HepG2 (cell line): ENCODE data around the gene ALK. TPM values are rescaled to one million over a fixed set of nuclear protein-coding genes. Genes with fewer than 3 reads are reported as not detected.

ENCODE experiments used
- ATAC-seq: fragments of 200-7000 bp; cut with Tn5 transposase; 3 replicates; pipeline ENCODE4 v1.9.1; 2020; ENCODE audit warnings: mild to moderate bottlenecking, moderate library complexity
- BruUV-seq: library from RNA; stranded (reverse); fragments of 400-500 nt; replicated peaks from 2 replicates; lab custom pipeline; 2021; lab: Mats Ljungman, UMichigan
- CTCF ChIA-PET: fragments of 300-600 bp; formaldehyde crosslinking; extraction: SDS; loops from one replicate; lab custom pipeline; 2021; ENCODE audit warnings: low total read pairs, inconsistent platforms, low intra/inter-chr PET ratio; lab: Yijun Ruan, JAX
- POLR2A ChIA-PET: fragments of 350-600 bp; sonication (Branson Sonifier 250); formaldehyde crosslinking; loops from one replicate; lab custom pipeline; 2020; ENCODE audit warnings: antibody characterized with exemption, inconsistent platforms; lab: Yijun Ruan, JAX
- DNase-seq: peaks from one replicate; pipeline ENCODE4 v3.0.0-alpha.2; 2015; ENCODE audit warnings: low spot score
- FAIRE-seq: peaks from 3 replicates; lab custom pipeline; 2011; peaks lifted over from hg19 to GRCh38; lab: Jason Lieb, UNC
- H2AFZ ChIP-seq: one replicate; pipeline ENCODE4 v1.6.1; 2011; ENCODE audit warnings: low read length, inconsistent platforms
- H3K27ac ChIP-seq: fragments of 300-600 bp; 3 replicates; pipeline ENCODE4 v1.8.0; 2011; ENCODE audit warnings: mixed run types, mild to moderate bottlenecking, mixed read lengths, low read length, inconsistent platforms; ENCODE audit not compliant: insufficient read depth; ENCODE audit errors: extremely low read length
- H3K27me3 ChIP-seq, 2 experiments: fragments of 200-600 bp in 1 of 2; 2 replicates in 1 of 2; 3 replicates in 1 of 2; pipeline versions ENCODE4 v1.6.0 to v1.8.0; 2011; ENCODE audit warnings: low read length in 2 of 2, mild to moderate bottlenecking in 2 of 2, moderate library complexity in 2 of 2, inconsistent platforms in 1 of 2; ENCODE audit not compliant: insufficient read depth in 2 of 2, control insufficient read depth in 1 of 2
- H3K36me3 ChIP-seq, 2 experiments: fragments of 200-600 bp in 1 of 2; replicated peaks in 1 of 2; 2 replicates in 1 of 2; 3 replicates in 1 of 2; pipeline versions ENCODE4 v1.5.1 to v1.8.0; 2011; ENCODE audit warnings: low read length in 2 of 2, inconsistent platforms in 1 of 2; ENCODE audit not compliant: insufficient read depth in 2 of 2, control insufficient read depth in 1 of 2
- H3K4me1 ChIP-seq: 2 replicates; pipeline ENCODE4 v1.5.1; 2012; ENCODE audit warnings: low read length, inconsistent platforms; ENCODE audit not compliant: insufficient read depth
- H3K4me2 ChIP-seq: 2 replicates; pipeline ENCODE4 v1.6.0; 2011; ENCODE audit warnings: low read depth, low read length, inconsistent platforms
- H3K4me3 ChIP-seq, 3 experiments: fragments of 200-600 bp in 1 of 3; sonication (generic), shearing (Covaris generic) in 1 of 3; replicated peaks in 1 of 3; 2 replicates each; pipeline ENCODE4 v1.5.1; 2011 to 2016; ENCODE audit warnings: low read length in 3 of 3, inconsistent platforms in 2 of 3, low read depth in 2 of 3, mild to moderate bottlenecking in 2 of 3, control low read depth in 1 of 3, mixed read lengths in 1 of 3; ENCODE audit not compliant: insufficient read depth in 1 of 3
- H3K79me2 ChIP-seq: one replicate; pipeline ENCODE4 v1.6.1; 2011; ENCODE audit warnings: low read length, inconsistent platforms; ENCODE audit not compliant: insufficient read depth
- H3K9ac ChIP-seq: 2 replicates; pipeline ENCODE4 v1.6.0; 2011; ENCODE audit warnings: mild to moderate bottlenecking, low read depth, low read length, inconsistent platforms; ENCODE audit not compliant: insufficient read depth
- H3K9me3 ChIP-seq: 2 replicates; pipeline ENCODE4 v1.5.1; 2012; ENCODE audit warnings: mild to moderate bottlenecking, low read length
- H4K20me1 ChIP-seq: 2 replicates; pipeline ENCODE4 v1.6.0; 2011; ENCODE audit warnings: inconsistent platforms, mild to moderate bottlenecking, low read length, moderate library complexity; ENCODE audit not compliant: insufficient read depth
- RBAK ChIP-seq: sonication (generic); formaldehyde crosslinking; IDR thresholded peaks from 2 replicates; pipeline ENCODE4 v1.5.1; 2020; ENCODE audit warnings: mild to moderate bottlenecking, missing genetic modification reagents
- U2AF2 ChIP-seq: fragments of 200-400 bp; formaldehyde crosslinking; IDR thresholded peaks from 2 replicates; pipeline ENCODE4 v1.6.1; 2017; ENCODE audit warnings: low read depth, mild to moderate bottlenecking, low read length
- ZMYM2 ChIP-seq: sonication (generic); formaldehyde crosslinking; IDR thresholded peaks from 2 replicates; pipeline ENCODE4 v1.8.0; 2022; ENCODE audit warnings: mild to moderate bottlenecking, missing genetic modification reagents
- ZNF296 ChIP-seq: sonication (generic); formaldehyde crosslinking; conservative IDR thresholded peaks from 2 replicates; pipeline ENCODE4 v1.5.0; 2020; ENCODE audit warnings: mild to moderate bottlenecking, missing genetic modification reagents
- ZNF749 ChIP-seq: sonication (generic); formaldehyde crosslinking; IDR thresholded peaks from 2 replicates; pipeline ENCODE4 v1.8.0; 2022; ENCODE audit warnings: mild to moderate bottlenecking, missing genetic modification reagents, moderate library complexity, borderline replicate concordance
- ZNF891 ChIP-seq: sonication (generic); formaldehyde crosslinking; IDR thresholded peaks from 2 replicates; pipeline ENCODE4 v1.5.0; 2020; ENCODE audit warnings: mild to moderate bottlenecking, missing genetic modification reagents
- WGBS: methylation state at CpG from one replicate; pipeline ENCODE4 v1.1.6; 2017; ENCODE audit warnings: low lambda C conversion rate; 5-methylcytosine and 5-hydroxymethylcytosine counted together
- in situ Hi-C: cut with HindIII; loops from 2 replicates; pipeline ENCODE4 v1.10.0; 2017; ENCODE audit warnings: low pct_unique_long_range_greater_than_20kb; ENCODE audit not compliant: extremely low pct_ligation_motif_present
- intact Hi-C: fragments of 100-400 bp; cut with micrococcal nuclease; formaldehyde crosslinking; loops from one replicate; pipeline ENCODE4 v1.10.0; 2022; ENCODE audit not compliant: unreplicated experiment
- polyA plus RNA-seq, 8 experiments: library from polyadenylated mRNA; depleted of rRNA in 3 of 8; stranded (reverse) in 7 of 8; unstranded in 1 of 8; fragments of >200 nt; fragmentation: Illumina TruSeq in 4 of 8; extraction: Trizol in 4 of 8; gene quantifications; 2 replicates each; pipeline versions ENCODE4 v1.2.1 to v1.2.3, GENCODE V29; 2011 to 2016; ENCODE audit warnings: low read depth in 4 of 8, missing spikeins in 1 of 8, mixed read lengths in 1 of 8; ENCODE audit not compliant: insufficient read depth in 1 of 8
- total RNA-seq, 5 experiments: library from RNA; depleted of rRNA; stranded (reverse); fragments of >200 nt; fragmentation: Illumina TruSeq; extraction: Trizol; gene quantifications; 2 replicates each; pipeline ENCODE4 v1.2.3, GENCODE V29; 2016; ENCODE audit warnings: low read depth in 1 of 5
- TF ChIP-seq, protein P1 (sequence below): sonication (generic); formaldehyde crosslinking; IDR thresholded peaks from 2 replicates; pipeline ENCODE4 v1.8.1; 2022; ENCODE audit warnings: low read depth, mild to moderate bottlenecking, missing genetic modification reagents

The ALK gene
- total and polyA plus RNA-seq, 2 of the 13 experiments (the other 11 are each of a cell fraction or from before 2014, with no cell fraction given): not detected

DNA sequence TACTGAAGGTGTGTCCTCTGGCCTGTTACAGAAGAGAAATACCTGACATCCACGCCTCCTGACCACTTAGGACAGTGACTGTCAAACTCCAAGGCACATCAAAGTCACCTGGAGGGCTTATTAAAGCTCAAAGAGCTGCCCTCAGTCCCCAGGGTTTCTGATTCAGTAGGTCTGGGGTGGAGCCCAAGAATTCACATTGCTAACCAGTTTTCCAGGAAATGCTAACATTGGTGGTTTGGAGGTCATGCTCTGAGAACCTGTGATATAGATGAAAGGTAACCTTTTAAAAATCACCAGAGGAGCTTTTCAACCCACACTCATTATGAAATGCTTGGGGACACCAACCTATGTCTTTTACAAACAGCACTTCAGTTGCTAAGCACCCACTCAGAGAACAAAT lies 172.3 kb downstream of the ALK start:
- H3K4me3 ChIP-seq: no peak overlapping the region
- H4K20me1 ChIP-seq: no peaks in the 10 kb centered on the region
- in situ Hi-C loops: no loop called here
- intact Hi-C loops: no loop called here
- no peak overlapping the region for H2AFZ ChIP-seq
- H3K4me2 ChIP-seq: no peak overlapping the region
- 0% methylated on average over 1 of the region's 1 CpG for WGBS
- POLR2A ChIA-PET: no interaction called here
- DNase-seq: no peak
- H3K27ac ChIP-seq: no peak overlapping the region
- no peak for TF ChIP-seq ZNF891 (CRISPR knock-in tag)
- no peak for TF ChIP-seq RBAK (CRISPR knock-in tag)
- TF ChIP-seq ZNF296 (CRISPR knock-in tag): no peak
- TF ChIP-seq U2AF2: no peak
- TF ChIP-seq, all 625 proteins: peak for 0
- no TSS peak for BruUV-seq
- no peaks in the 10 kb centered on the region for H3K36me3 ChIP-seq
- H3K27me3 ChIP-seq: 0 out of 5 replicates have a peak, but pooled peaks cover 0 to 7% of the 10 kb centered on the region in 2 experiments
- H3K9ac ChIP-seq: no peak overlapping the region
- CTCF ChIA-PET: no interaction called here
- ATAC-seq (no peak), FAIRE-seq (no peak)
- no peaks in the 10 kb centered on the region for H3K79me2 ChIP-seq
- H3K4me1 ChIP-seq: no peaks in the 10 kb centered on the region
- H3K9me3 ChIP-seq: no peaks in the 10 kb centered on the region

DNA sequence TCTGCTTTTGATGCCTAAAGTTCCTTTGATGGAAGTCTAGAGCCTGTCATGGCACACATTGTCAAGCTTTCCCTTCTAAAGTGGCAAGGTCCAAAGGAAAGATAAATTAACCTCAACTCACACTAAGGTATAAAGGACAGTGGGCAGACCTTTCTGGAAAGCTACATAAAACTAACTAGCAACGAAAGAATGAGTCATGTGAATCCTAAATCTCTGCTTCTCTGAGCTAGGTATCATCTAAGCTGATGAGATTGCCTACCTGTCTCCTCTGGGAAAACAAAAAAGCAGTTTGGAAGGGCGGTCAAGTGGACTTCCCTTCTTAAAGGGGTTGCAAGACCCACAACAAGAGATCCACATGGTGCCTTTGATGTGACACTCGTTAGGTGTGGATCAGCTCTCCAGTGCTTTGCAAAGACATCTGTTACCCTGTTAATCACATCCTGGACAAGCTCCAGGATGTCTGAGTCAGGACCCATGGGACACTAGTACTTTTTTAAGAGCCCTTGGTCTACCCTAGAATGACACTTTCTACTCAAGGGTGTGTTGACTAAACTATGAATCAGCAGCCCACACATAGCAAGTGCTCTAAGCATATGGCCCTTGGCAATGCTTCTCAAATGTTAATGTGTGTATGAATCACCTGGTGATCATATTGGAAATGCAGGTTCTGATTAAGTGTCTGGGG lies 173.5 kb downstream of the ALK start:
- H4K20me1 ChIP-seq: no peaks in the 10 kb centered on the region
- WGBS: 0% methylated on average over 3 of the region's 3 CpGs
- POLR2A ChIA-PET: no interaction called here
- DNase-seq: peak; percentile 7
- H3K27ac ChIP-seq: no peak overlapping the region
- H2AFZ ChIP-seq: no peak overlapping the region
- in situ Hi-C loops: no loop called here
- no peak overlapping the region for H3K4me2 ChIP-seq
- no peaks in the 10 kb centered on the region for H3K79me2 ChIP-seq
- TF ChIP-seq ZNF749 (no peak), ZMYM2 (CRISPR knock-in tag) (no peak)
- TF ChIP-seq, protein P1, sequence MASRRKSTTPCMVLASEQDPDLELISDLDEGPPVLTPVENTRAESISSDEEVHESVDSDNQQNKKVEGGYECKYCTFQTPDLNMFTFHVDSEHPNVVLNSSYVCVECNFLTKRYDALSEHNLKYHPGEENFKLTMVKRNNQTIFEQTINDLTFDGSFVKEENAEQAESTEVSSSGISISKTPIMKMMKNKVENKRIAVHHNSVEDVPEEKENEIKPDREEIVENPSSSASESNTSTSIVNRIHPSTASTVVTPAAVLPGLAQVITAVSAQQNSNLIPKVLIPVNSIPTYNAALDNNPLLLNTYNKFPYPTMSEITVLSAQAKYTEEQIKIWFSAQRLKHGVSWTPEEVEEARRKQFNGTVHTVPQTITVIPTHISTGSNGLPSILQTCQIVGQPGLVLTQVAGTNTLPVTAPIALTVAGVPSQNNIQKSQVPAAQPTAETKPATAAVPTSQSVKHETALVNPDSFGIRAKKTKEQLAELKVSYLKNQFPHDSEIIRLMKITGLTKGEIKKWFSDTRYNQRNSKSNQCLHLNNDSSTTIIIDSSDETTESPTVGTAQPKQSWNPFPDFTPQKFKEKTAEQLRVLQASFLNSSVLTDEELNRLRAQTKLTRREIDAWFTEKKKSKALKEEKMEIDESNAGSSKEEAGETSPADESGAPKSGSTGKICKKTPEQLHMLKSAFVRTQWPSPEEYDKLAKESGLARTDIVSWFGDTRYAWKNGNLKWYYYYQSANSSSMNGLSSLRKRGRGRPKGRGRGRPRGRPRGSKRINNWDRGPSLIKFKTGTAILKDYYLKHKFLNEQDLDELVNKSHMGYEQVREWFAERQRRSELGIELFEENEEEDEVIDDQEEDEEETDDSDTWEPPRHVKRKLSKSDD (CRISPR knock-in tag): no peak
- H3K36me3 ChIP-seq: no peaks in the 10 kb centered on the region
- no peak overlapping the region for H3K9ac ChIP-seq
- intact Hi-C loops: no loop called here
- H3K27me3 ChIP-seq: 0 out of 5 replicates have a peak, but pooled peaks cover 0 to 4% of the 10 kb centered on the region in 2 experiments
- no peak overlapping the region for H3K4me3 ChIP-seq
- CTCF ChIA-PET: no interaction called here
- no peak for FAIRE-seq
- no peak for ATAC-seq
- H3K4me1 ChIP-seq: no peaks in the 10 kb centered on the region
- H3K9me3 ChIP-seq: no peaks in the 10 kb centered on the region
- no TSS peak for BruUV-seq
